Globus pallidus (tissue), 1 donor: Measurements from ENCODE around the gene KIAA1755.

ENCODE experiments used
- DNase-seq: peaks from one replicate; pipeline ENCODE4 v3.0.0-alpha.2; 2015; ENCODE audit warnings: low spot score

KIAA1755 gene

DNA sequence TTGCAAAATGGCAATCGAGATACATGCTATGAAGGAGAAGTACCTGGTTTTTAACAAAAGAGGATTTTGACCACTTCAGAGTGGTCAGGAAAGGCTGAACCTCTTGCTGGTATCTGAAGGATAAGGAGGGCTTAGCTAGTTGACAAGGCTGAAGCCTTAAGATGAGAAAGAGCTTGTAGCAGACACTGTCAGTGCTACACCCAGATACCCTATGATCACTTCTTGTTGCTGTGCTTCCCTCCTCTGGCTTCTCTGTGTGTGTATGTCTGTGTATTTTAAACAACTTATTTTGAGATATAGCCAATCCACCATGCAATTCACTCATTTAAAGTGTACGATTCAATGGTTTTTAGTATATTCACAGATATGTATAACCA, 56.6 kb downstream of the KIAA1755 start:
- DNase-seq, result no peak

DNA sequence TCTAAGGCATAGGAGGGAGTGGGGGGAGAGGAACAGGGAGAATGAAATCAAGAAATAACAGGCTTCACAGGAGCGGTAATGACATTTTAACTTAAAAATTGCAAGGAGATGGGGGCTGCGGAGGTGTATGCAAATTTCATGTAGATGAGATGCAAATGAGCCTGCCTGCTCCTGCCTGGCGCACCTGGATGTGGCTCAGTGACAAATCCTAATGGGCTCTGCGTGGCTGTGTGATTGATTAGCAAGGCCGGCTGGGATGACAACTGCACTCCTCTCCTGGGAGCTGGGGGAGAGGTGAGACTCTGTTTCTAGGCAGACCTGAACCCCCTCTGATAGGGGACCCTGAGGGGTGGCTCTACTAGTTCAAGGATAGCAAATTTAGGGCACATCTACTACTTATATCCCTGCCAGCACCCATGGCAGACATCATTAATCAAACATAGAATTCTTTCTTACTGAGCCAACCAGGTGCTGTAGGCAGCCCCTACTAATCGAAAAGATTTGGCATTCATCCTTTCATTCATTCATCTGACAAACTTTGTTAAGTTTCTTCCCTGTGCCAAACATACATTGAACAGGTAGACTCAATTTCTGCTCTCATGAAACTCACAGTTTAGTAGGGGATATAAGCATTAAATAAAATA, 57.1 kb downstream of the KIAA1755 start:
- no peak for DNase-seq

DNA sequence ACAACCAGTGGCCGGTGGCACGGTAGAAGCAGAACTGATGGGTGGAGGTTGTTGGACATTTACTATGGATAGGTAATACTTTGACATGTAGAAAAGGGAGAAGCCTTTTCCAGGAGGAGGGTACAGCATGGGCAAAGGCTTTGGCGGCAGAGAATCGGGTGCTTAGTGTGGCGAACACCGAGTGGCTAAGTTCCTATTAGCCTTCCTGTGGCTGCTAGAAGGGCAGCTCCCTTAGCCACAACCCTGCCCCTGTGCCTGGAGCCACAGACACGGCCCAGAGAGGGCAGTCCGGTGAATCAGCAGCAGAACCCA, 57.6 kb downstream of the KIAA1755 start:
- DNase-seq, result no peak

DNA sequence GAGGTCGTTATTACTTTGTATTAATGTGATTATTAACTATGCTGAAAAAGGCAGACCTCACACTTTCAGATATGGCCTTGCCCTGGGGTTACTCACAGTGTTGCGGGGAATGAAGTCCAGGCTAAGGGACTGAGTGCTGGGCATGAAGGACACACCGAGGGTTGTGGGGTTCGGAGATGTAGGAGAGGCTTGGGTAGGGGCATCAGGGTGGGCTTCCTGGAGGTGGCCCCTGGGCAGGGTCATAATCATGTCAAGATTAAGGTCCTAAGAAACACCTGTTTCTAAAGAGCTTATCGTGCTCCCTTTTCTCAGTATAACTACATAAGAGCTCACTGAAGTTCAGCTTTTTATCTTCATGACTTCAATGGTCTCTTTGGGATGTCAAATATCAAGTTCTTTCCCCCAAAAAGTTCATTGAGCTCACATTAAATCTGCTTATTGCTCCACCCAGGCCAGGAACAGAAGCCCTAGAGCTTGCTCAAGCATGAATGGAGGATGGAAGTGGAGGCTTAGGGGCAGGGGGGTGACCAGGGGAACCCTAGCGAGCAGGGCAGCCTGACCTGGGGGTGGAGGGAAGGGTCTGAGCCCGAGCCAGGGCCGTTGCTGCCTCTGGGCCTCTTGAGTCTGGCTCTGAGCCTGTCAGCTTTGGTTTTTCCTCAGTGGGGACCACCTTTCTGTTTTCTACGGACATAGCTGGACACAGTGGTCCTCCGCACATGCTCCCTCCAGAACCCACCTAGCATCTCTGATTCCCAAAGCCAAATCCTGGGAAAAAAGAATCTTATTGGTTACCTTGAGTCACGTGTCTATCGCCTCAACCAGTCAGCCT, 58.2 kb downstream of the KIAA1755 start:
- no peak for DNase-seq

DNA sequence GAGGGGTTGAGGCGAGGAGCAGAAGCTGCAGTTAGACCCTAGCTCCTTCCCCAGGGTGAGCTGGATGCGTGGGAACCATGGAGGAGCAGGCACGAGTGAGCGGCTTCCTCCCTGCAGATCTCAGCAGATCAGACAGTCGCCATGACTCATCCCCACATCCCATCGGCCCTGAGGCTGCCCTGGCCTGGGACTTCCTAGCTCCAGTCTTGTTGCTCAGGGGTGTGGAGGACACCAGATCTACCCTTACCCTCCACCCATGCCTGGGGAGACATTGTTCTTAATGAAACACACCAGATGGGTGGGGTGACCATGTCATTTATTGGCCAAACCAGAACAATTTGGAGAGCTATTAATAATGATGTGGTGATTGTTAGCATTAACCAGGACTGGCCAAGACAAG, 59.2 kb downstream of the KIAA1755 start:
- DNase-seq, result no peak

DNA sequence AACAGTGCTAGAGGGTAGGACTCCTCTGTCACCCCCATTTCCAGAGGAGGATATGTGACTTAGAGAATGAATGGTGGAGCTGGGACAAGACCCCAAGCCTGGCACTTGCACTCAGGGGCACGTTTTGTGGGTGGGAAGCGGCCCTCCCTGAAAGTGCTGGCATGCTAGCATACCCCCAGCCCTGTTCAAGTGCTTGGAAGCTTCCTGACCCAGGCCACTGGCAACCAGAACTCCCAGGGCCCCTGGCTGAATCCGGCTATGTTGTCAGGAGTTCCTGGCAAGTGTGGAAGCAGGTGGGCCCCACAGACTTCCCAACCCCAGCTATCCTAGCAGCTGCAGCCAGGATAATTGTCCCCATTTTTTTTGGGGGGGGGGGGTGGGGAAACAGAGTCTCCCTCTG, 59.9 kb downstream of the KIAA1755 start:
- DNase-seq, result no peak

DNA sequence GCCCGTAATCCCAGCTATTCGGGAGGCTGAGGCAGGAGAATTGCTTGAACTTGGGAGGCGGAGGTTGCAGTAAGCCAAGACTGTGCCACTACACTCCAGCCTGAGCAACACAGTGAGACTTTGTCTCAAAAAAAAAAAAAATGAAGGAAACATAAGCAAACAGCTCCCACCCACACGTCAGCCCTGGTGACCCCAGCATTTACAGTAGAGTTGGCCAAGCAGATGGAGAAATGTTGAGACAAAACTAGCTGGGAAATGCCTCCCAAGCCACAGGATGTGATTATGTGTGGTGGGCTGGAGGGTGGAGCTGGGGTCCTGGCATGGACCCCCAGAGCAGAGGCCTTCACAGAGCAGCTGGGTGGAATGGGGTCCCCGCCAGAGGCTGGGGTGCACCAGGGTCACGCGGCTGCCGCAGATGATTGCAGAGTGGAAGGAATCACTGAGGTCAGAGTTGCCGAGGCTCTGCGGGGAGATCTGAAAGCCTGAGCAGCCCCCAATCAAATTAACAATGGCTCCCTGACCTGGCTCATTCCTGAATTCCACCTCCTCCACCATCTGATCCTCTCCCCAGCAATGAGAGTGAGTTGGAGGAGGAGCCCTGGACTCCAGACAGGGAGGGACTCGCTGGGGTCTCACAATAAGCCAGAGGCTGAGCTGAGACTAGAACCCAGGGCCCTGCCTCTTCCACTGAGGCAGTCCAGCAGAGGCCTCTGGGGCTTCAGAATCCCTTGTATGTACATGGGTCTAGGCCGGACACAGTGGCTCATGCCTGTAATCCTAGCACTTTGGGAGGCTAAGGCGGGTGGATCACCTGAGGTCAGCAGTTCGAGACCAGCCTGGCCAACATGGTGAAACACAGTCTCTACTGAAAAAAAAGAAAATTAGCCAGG, 60.8 kb downstream of the KIAA1755 start:
- no peak for DNase-seq

DNA sequence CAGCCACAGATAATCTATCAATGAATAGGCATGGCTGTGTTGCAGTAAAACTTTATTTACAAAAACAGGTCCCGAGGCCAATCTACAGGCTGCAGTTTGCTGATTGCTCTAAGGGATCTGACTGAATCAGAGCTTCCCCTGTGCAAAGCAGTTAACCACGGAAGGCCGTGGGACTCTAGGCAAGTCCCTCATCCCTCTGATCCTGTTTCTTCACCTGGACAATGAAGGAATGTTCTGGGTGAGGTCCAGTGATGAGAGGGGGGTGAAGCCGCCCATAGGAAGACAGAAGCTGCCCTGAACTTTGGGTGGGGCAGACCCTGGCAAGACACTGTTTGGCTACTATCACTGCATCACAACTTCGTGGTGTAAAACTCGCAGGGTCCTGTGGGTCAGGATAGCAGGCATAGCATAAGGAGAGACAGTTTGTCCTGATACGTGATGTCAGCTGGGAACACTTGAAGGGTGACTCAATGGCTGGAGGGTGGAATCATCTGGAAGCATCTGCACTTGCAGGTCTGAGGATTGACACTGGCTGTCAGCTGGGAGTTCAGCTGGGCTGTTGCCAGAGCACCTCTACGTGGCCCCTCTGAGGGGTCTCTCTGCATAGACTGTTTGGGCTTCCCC, 62.2 kb downstream of the KIAA1755 start:
- no peak for DNase-seq

DNA sequence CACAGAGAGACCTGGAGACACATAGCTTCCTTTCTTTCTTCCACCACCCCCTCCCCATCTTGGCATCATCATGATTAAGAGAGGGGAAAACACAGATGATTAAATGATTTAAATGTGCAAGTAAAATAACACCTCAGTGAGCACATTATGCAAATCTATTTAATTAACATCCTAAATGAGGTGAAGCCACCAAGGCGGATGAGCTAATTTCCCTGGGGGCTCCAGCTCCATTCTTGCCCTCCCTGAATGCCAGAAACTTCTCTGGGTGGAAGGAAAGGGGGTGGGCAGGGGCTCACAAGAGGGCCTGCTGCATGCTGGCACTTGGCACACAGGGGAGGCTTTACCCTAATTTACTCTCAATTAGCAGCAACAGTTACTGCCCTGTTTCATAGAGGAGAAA, 62.9 kb downstream of the KIAA1755 start:
- no peak for DNase-seq

DNA sequence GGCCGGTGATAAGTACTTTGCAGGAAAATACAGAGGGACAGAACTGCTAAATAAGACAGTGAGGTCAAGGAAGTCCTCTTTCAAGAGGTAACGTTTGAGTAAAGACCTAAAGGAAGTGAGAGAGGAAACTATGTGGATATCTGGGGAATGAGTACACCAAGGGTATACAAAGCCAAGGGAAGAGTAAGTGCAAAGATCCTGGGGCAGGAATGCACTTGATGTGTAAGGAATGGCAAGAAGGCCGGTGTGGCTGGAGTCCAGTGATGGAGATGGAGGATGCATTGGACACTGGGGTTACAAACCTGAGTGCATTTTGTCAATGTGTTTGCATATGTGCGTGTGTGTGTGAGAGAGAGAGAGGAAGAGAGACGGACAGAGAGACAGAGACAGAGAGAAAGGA, 63.3 kb downstream of the KIAA1755 start:
- no peak for DNase-seq

DNA sequence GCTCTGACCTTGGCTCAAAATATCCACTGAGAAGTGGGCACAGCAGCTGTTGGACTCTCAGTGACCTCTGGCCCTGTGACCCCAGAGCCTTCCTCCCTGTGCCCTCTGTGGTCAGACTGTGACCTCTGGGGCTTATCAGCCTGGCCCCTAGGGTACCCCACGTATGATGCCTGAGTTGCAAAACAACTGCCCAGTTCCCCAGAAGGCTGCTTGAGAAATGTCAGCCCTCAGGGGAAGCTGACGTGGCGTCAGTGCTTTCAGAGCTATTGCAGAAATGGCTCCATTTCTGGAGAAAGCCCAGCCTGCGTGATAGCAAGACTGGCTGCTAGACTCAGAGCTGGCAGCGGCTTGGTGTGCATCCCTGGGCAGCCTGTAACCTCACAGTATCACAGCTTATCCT, 63.9 kb downstream of the KIAA1755 start:
- no peak for DNase-seq

DNA sequence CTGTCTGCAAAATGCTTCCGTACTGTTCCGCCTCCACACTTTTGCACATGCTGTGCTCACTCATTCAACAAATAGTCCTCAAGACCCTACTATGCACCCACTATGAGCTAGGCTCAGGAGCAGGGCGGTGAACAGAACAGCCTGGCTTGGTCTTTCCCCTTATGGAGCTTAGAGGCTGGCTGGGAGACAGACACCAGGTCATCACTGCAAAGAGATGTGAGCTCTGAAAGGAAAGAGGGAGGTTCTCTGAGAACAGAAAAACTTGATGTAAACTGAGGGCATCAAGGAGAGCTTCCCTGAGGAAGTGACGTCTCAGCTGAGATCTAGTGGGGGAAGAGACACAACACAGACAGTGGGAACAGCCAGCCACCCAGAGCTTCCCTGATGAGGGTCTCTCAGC, 64.5 kb downstream of the KIAA1755 start:
- DNase-seq, result no peak

DNA sequence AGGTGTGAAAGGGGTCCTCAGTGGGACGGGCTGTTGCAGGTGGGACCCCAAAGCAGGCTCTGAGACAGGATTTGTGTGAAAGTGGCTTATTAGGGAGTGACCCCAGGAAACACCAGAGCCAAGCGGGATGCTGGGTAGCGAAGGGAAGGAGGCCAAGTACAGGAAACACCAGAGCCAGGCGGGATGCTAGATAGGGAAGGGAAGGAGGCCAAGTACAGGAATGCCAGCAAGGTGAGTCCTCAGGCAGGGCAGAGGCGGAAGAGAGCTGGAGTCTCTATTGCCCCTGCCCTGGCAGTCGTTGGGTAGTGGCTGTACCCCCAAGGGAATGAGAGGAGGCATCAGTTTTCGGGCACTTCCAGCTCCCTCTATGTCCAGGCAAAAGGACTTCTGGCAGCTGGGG, 65.0 kb downstream of the KIAA1755 start:
- no peak for DNase-seq

DNA sequence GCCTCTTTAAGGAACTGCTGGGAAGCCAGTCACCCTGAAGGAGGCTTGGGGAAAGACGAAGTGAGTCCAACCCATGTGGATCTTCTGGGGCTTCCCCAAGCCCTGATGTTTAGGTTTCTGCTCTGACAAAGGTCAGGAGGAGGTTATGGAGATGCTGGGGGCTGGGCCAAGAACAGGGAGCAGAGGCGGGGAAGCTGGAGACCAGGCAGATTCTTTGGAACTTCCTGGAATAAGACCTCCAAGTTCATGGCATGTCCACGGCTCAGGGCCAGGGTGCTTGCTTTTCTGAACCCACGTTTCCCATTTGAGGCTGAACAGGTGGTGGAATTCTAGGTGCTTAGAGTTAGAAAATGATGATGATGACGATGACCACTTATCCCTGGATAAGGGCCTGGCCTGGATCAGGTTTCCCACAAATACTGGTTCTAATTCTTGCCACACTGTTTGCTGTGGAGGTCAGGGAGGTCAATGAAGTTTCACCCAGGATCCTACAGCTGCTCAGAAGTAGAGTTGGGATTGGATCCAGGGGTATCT, 65.5 kb downstream of the KIAA1755 start:
- no peak for DNase-seq

DNA sequence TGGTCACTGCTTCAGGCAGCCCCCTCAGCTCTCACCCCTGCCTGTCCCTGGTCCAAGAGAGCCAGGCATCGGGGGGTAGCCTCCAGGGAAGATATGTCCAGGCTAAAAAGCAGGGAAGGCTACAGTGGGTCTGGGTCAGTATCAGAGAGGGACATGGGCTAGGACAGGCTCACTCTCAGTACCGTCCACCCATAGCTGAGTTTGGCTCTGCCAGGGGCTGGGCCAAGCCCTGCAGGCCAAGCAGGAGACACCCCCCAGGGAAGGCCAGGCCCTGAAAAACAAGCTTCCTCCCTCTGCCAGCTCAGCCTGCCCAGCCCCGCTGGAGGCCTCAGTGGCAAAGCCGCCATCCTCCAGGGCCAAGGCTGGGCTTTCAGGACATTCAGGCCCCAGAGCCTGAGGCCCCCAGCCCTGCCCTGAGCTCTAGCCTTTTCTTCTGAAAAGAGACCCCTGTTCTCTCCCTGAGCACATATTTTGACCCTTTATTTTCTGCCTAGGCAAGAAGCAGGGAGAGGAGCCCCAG, 66.9 kb downstream of the KIAA1755 start:
- DNase-seq, result no peak

DNA sequence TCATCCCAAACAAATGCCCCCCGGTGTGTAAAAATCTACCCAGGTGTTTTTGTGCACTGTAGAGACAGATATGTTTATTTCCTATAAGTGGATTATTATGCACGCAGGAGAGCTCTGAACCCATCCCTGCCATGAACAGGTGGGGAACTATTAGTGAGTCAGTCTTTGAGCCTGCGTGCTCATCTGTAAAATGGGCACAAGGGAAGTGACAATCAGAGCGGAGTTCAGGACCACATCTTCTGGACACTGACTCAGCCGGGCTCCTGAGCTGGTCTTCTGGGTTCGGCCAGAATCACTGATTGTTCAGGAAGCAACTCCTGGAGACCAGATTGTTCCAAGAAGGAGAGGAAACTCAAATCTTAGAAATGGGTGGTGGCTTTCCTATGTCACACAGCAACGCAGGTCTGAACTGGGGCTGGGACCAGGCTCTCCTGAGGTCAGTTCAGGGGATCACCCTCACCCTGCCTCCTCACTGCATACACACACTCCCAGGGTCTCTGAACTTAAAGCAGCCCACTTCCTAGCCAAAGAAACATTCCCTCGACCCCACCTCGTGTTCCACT, 68.1 kb downstream of the KIAA1755 start:
- no peak for DNase-seq

DNA sequence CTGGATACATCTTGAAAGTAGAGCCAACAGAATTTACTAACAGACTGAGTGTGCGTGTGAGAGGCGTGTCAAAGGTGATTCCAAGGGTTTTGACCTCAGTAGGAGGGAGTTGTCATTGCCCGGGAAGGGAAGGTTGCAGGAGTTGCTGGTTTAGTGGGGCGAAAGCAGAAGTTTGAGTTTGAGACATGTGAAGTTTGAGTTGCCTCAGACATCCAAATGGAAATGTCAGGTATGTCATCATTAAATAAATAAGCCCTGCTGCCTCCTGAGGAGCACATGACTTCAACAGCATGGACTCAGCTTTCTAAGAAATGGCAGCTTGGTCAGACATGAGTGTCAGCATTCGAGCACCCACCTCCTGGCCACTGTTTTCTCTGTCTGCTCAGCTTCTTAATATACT, 68.9 kb downstream of the KIAA1755 start:
- DNase-seq, result no peak

DNA sequence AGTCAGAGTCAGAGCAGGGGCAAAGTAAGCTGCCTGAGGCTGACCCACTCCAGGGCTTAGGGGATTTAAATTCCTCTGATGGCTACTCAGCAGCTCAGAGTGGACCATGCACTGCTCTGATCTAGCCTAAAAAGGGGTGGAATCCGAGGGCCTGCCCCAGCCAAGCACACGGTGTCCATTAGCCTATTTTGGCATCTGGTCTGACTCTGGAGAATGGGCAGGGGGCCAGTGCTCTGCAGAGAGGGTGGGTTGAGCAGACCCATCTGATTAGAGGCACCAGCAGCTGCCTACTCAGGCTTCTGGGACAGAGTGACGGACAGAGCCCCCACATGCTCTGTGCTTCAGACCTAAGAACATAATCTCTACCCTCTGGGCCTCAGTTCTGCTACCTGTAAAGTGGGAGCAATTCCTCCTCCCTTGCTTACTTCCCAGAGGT, 69.6 kb downstream of the KIAA1755 start:
- DNase-seq, result no peak

DNA sequence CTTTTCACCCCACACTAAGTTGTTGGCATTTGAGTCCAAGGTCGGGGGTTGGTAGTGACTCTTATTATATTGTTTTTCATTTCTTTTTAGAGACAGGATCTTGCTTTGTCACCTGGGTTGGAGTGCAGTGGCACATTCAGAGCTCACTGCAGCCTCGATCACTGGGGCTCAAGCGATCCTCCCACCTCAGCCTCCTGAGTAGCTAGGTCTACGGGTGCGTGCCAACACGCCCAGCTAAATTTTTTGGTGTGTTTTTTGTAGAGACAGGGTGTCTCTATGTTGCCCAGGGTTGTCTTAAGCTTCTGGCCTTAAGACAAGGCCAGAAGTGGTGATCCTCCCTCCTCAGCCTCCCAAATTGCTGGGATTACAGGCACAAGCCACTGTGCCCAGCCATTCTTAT, 70.4 kb downstream of the KIAA1755 start:
- DNase-seq, result no peak

DNA sequence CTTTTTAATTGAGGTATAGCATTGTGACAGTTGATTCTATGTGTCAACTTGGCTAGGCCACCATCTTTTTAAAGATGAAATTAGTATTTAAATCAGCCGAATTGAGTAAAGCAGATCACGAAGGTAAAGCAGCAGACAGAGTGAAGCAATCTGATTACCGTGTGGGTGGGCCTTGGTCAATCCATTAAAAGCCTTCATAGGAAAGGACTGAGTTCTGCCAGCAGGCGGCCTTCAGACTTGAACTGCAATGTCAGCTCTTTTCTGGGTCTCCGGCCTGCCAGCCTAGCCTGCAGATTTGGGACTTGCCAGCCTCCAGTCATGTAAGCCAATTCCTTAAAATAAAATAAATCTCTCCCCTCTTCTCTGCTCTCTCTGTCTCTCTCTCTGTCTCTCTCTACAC, 73.0 kb downstream of the KIAA1755 start:
- DNase-seq, result no peak

DNA sequence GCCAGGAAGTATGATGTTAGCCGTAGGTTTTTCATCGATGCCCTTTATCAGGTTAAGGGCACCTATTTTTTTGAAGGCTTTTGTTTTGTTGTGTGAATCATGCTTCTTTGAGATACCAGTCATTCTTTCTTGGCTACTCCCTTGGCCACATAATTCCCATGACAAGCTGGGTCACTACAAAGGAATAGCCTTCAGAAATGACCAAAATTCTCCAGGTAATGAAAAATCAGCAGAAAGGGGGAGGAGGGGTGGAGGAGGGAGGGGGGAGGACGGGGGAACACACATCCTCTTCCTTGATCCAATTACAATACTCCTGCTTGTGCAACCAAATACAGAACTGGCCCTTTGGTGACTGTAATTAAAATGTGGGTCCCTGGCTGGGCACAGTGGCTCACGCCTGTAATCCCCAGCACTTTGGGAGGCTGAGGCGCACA, 73.7 kb downstream of the KIAA1755 start:
- DNase-seq, result no peak

DNA sequence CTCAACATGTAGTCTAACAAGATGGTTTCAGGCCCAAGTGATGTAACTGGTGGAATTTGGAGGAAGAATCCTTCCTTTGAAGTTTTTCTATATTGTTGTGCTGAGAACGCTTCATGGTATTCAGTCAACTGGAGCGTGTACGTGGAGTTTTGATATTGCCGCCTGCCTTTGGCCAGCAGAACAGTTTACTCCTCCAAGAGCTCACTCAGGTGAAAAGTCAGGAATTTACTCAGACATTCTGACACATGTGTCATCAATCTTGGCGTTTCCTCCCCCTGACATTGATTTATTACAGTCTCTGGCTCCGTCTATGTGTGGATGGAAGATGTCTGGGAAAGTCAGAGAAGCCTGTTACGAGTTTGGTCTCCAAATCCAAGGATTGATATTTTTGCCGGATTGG, 76.4 kb downstream of the KIAA1755 start:
- DNase-seq, result no peak
